Mammary microvascular endothelial cell (primary cell): ENCODE results near the gene STYK1. TPM values are rescaled to one million over a fixed set of nuclear protein-coding genes. Genes with fewer than 3 reads are reported as not detected.

Experiments
- total RNA-seq: library from RNA; depleted of rRNA; stranded (reverse); fragments of >200 nt; gene quantifications from 2 replicates; pipeline ENCODE4 v1.2.3, GENCODE V29; 2015

Gene STYK1
- total RNA-seq: 7.3 and 9.6 TPM in 2 replicates

GRCh38 chr12:10673659-10674384 lies at the start of gene STYK1:
TSS of gene STYK1 (minus strand) at chr12:10674052. CDS start at chr12:10634618, 39,434 bp downstream.

GRCh38 chr12:10722905-10723746 lies 49.3 kb upstream of the STYK1 start, which contains the start of gene YBX3:
TSS of gene YBX3 (minus strand) at chr12:10723323. CDS start at chr12:10723111, 212 bp downstream.

GRCh38 chr12:10613349-10614055 lies 60.4 kb downstream of the STYK1 start, which contains the start of gene MAGOHB:
TSS of gene MAGOHB (minus strand) at chr12:10613609. CDS start at chr12:10613532, 77 bp downstream.

Other genes with a start within 250 kb of the STYK1 start
- not detected in 2 replicates for gene KLRC2, start 238.0 kb downstream of the STYK1 start, total RNA-seq
- gene KLRC1, start 220.7 kb downstream of the STYK1 start, total RNA-seq: not detected in 2 replicates
- gene EIF2S3B, start 168.2 kb downstream of the STYK1 start, total RNA-seq: 0.59 and 0.67 TPM in 2 replicates
- 21.0 and 21.1 TPM in 2 replicates for gene MAGOHB, start 60.4 kb downstream of the STYK1 start, total RNA-seq
- gene YBX3, start 49.3 kb upstream of the STYK1 start, total RNA-seq: 355 and 378 TPM in 2 replicates
- gene TAS2R7, start 128.6 kb upstream of the STYK1 start, total RNA-seq: not detected in 2 replicates
- gene TAS2R8, start 133.2 kb upstream of the STYK1 start, total RNA-seq: not detected in 2 replicates
- gene TAS2R9, start 136.1 kb upstream of the STYK1 start, total RNA-seq: not detected in 2 replicates
- 0.13 TPM in 1 of 2 replicates, not detected in the other for gene TAS2R10, start 152.3 kb upstream of the STYK1 start, total RNA-seq
- 0.20 TPM in 1 of 2 replicates, not detected in the other for gene PRR4, start 175.4 kb upstream of the STYK1 start, total RNA-seq
- 3.0 and 6.0 TPM in 2 replicates for gene PRH1, start 210.2 kb upstream of the STYK1 start, total RNA-seq
- gene TAS2R13, start 235.5 kb upstream of the STYK1 start, total RNA-seq: 0.07 and 0.10 TPM in 2 replicates